HEK293T (cell line): ENCODE measurements around the gene SLC26A8.

Experiments used
- BHLHE40 ChIP-seq: fragments of 450-650 bp; IDR thresholded peaks from 2 replicates; pipeline ENCODE4 v1.6.1; 2016; ENCODE audit warnings: mild to moderate bottlenecking, moderate library complexity, borderline replicate concordance
- ELF4 ChIP-seq: fragments of 450-650 bp; IDR thresholded peaks from 2 replicates; pipeline ENCODE4 v1.6.1; 2017; ENCODE audit warnings: antibody characterized with exemption
- FOXA1 ChIP-seq: fragments of 450-650 bp; IDR thresholded peaks from 2 replicates; pipeline ENCODE4 v1.6.1; 2016; ENCODE audit warnings: mild to moderate bottlenecking
- FOXK2 ChIP-seq: fragments of 450-650 bp; IDR thresholded peaks from 2 replicates; pipeline ENCODE4 v1.6.1; 2016; ENCODE audit warnings: mild to moderate bottlenecking
- FOXM1 ChIP-seq: fragments of 450-650 bp; IDR thresholded peaks from 2 replicates; pipeline ENCODE4 v1.6.1; 2017; ENCODE audit warnings: mild to moderate bottlenecking, borderline replicate concordance
- LEF1 ChIP-seq: fragments of 450-650 bp; IDR thresholded peaks from 2 replicates; pipeline ENCODE4 v1.6.1; 2017; ENCODE audit warnings: mild to moderate bottlenecking, borderline replicate concordance
- NFRKB ChIP-seq: fragments of 450-650 bp; IDR thresholded peaks from 2 replicates; pipeline ENCODE4 v1.6.1; 2016; ENCODE audit warnings: mild to moderate bottlenecking, moderate library complexity
- SP1 ChIP-seq: fragments of 450-650 bp; IDR thresholded peaks from 2 replicates; pipeline ENCODE4 v1.6.1; 2017
- SUZ12 ChIP-seq: fragments of 450-650 bp; IDR thresholded peaks from 2 replicates; pipeline ENCODE4 v1.6.1; 2016; ENCODE audit warnings: mild to moderate bottlenecking
- TARDBP ChIP-seq: fragments of 450-650 bp; IDR thresholded peaks from 2 replicates; pipeline ENCODE4 v1.6.1; 2016
- TF ChIP-seq, protein P1 (sequence below): fragments of 450-650 bp; IDR thresholded peaks from 2 replicates; pipeline ENCODE4 v1.6.1; 2016

DNA sequence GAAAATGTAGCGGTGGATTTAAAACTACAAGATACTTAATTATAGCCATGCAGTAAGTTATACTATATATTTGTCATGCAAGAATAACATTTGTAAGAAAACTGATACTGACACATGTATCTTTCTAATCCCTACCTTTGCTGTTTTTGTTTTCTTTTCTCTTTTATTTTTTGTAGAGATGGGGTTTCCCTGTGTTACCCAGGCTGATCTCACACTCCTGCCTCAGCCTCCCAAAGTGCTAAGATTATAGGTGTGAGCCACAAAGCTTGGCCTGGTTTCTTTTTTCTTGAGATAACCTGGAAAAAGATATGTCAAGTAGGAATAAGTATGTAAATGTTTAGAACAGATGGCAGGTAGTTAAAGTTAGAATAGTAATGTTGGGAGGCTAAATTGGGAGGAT lies 47.3 kb upstream of the SLC26A8 start:
- no peak for TF ChIP-seq ELF4
- no peak for TF ChIP-seq SP1
- no peak for TF ChIP-seq FOXA1
- no peak for TF ChIP-seq FOXM1
- no peak for TF ChIP-seq SUZ12
- TF ChIP-seq LEF1 = no peak
- TF ChIP-seq FOXK2 = no peak
- no peak for TF ChIP-seq BHLHE40
- TF ChIP-seq, protein P1, sequence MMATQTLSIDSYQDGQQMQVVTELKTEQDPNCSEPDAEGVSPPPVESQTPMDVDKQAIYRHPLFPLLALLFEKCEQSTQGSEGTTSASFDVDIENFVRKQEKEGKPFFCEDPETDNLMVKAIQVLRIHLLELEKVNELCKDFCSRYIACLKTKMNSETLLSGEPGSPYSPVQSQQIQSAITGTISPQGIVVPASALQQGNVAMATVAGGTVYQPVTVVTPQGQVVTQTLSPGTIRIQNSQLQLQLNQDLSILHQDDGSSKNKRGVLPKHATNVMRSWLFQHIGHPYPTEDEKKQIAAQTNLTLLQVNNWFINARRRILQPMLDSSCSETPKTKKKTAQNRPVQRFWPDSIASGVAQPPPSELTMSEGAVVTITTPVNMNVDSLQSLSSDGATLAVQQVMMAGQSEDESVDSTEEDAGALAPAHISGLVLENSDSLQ = no peak
- no peak for TF ChIP-seq NFRKB
- no peak for TF ChIP-seq TARDBP
